Measurements from ENCODE around the gene HDHD2.
"Not testable (repeated sequence)": the region's sequence is repeated elsewhere in the genome, so short reads cannot be mapped to it uniquely, and the experiment has no call there.

HDHD2 gene

DNA sequence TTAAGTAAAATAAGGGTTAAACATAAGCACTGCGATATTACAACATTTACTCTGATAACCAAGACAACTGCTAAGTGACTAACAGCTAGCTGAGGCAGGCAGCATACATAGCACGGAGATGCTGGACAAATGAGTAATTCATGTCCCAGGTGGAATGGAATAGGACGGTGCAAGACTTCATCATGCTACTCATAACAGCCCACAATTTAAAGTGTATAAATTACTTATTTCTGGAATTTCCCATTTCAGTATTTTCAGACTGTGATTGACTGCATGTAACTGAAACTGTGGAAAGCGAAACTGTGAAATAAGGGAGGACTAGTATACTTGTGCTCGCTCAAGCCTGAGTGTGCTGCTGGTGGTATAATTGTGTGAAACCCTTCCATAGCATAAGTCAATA lies 12.9 kb upstream of the HDHD2 start:
- Histone ChIP-seq H3K27ac (replicated peaks) (no peak overlapping the region), H3K4me3 (replicated peaks; ENCODE audit: insufficient read depth, low read length) (no peak overlapping the region), H3K27me3 (ENCODE audit: insufficient read depth, poor library complexity, severe bottlenecking) (no peaks in the 10 kb centered on the region)
- no peak for DNase-seq (ENCODE audit: low read depth in 1 of 2, low spot score in 1 of 2)
- no peak for TF ChIP-seq POLR2AphosphoS5 (IDR thresholded peaks at IDR 0.05; ENCODE audit: low read depth)
- TF ChIP-seq, protein P1, sequence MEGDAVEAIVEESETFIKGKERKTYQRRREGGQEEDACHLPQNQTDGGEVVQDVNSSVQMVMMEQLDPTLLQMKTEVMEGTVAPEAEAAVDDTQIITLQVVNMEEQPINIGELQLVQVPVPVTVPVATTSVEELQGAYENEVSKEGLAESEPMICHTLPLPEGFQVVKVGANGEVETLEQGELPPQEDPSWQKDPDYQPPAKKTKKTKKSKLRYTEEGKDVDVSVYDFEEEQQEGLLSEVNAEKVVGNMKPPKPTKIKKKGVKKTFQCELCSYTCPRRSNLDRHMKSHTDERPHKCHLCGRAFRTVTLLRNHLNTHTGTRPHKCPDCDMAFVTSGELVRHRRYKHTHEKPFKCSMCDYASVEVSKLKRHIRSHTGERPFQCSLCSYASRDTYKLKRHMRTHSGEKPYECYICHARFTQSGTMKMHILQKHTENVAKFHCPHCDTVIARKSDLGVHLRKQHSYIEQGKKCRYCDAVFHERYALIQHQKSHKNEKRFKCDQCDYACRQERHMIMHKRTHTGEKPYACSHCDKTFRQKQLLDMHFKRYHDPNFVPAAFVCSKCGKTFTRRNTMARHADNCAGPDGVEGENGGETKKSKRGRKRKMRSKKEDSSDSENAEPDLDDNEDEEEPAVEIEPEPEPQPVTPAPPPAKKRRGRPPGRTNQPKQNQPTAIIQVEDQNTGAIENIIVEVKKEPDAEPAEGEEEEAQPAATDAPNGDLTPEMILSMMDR (IDR thresholded peaks at IDR 0.05; ENCODE audit: insufficient read depth, low read length), result no peak
- TF ChIP-seq, protein P2, sequence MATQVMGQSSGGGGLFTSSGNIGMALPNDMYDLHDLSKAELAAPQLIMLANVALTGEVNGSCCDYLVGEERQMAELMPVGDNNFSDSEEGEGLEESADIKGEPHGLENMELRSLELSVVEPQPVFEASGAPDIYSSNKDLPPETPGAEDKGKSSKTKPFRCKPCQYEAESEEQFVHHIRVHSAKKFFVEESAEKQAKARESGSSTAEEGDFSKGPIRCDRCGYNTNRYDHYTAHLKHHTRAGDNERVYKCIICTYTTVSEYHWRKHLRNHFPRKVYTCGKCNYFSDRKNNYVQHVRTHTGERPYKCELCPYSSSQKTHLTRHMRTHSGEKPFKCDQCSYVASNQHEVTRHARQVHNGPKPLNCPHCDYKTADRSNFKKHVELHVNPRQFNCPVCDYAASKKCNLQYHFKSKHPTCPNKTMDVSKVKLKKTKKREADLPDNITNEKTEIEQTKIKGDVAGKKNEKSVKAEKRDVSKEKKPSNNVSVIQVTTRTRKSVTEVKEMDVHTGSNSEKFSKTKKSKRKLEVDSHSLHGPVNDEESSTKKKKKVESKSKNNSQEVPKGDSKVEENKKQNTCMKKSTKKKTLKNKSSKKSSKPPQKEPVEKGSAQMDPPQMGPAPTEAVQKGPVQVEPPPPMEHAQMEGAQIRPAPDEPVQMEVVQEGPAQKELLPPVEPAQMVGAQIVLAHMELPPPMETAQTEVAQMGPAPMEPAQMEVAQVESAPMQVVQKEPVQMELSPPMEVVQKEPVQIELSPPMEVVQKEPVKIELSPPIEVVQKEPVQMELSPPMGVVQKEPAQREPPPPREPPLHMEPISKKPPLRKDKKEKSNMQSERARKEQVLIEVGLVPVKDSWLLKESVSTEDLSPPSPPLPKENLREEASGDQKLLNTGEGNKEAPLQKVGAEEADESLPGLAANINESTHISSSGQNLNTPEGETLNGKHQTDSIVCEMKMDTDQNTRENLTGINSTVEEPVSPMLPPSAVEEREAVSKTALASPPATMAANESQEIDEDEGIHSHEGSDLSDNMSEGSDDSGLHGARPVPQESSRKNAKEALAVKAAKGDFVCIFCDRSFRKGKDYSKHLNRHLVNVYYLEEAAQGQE (IDR thresholded peaks at IDR 0.05; ENCODE audit: insufficient replicate concordance, low read depth), result no peak
- TF ChIP-seq GABPA (IDR thresholded peaks at IDR 0.05; ENCODE audit: low read depth), result no peak
- no peak for TF ChIP-seq SPI1 (IDR thresholded peaks at IDR 0.05; ENCODE audit: borderline replicate concordance, low read depth)

DNA sequence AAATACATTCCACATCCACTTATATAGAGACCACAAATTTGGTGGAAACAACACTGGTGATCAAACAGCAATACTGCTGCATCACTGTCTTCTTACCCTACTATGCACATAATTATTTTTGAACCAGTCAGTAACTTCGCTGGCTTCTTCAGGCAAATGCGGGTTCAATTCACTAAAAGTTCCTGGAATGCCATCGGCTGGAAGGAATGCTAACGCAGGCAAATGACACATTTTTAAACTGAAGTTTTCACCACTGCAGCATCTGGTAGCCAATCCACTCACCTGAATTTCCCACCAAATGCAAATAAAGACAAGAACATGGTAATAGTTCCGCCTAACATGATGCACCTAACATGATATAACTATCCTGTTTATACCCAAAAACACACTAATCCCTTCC lies 10.0 kb upstream of the HDHD2 start:
- TF ChIP-seq, protein P1 (IDR thresholded peaks at IDR 0.05; ENCODE audit: insufficient read depth, low read length), result no peak
- no peak for TF ChIP-seq SPI1 (IDR thresholded peaks at IDR 0.05; ENCODE audit: borderline replicate concordance, low read depth)
- TF ChIP-seq, protein P2 (IDR thresholded peaks at IDR 0.05; ENCODE audit: insufficient replicate concordance, low read depth), result no peak
- no peak for TF ChIP-seq GABPA (IDR thresholded peaks at IDR 0.05; ENCODE audit: low read depth)
- TF ChIP-seq POLR2AphosphoS5 (IDR thresholded peaks at IDR 0.05; ENCODE audit: low read depth), result no peak
- Histone ChIP-seq H3K4me3 (replicated peaks; ENCODE audit: insufficient read depth, low read length) (no peak overlapping the region), H3K27me3 (ENCODE audit: insufficient read depth, poor library complexity, severe bottlenecking) (no peaks in the 10 kb centered on the region), H3K27ac (replicated peaks) (no peak overlapping the region)
- DNase-seq (ENCODE audit: low read depth in 1 of 2, low spot score in 1 of 2), result no peak

DNA sequence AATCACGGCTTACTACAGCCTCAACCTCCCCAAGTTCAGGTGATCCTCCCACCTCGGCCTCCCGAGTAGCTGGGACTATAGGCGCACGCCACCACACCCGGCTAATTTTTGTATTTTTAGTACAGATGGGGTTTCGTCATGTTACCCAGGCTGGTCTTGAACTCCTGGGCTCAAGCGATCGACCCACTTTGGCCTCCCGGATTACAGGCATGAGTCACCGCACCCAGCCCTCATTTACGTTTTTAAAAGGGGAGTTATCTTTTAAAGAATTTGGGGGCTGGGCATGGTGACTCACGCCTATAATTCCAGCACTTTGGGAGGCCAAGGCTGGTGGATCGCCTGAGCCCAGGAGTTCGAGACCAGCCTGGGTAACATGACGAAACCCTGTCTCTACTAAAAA lies 8.1 kb upstream of the HDHD2 start:
- H3K27ac ChIP-seq (replicated peaks); H3K4me3 ChIP-seq (replicated peaks; ENCODE audit: insufficient read depth, low read length); DNase-seq (ENCODE audit: low read depth in 1 of 2, low spot score in 1 of 2); H3K27me3 ChIP-seq (ENCODE audit: insufficient read depth, poor library complexity, severe bottlenecking): not testable (repeated sequence)

DNA sequence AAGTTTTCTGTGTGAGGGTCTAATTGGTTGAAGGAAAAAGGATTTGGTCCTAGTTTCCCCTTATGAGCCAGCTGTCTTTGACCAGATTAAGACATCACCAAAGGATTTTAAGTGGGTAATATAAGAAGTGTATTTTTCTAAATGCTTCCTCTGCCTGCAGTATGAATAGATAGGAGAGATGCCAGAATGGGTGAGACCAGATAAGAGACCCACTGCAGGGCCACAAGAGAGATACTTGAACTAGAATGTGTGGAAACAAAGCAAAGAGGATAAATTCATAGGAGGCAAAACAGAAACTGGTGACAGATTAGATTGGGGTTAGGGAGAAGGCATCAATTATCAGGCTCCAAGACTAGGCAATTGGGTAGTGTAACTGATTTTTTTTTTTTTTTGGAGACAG lies 1.1 kb upstream of the HDHD2 start:
- Histone ChIP-seq H3K27me3 (ENCODE audit: insufficient read depth, poor library complexity, severe bottlenecking) (no peaks in the 10 kb centered on the region), H3K27ac (replicated peaks) (peak overlapping the region; percentile 87; the same call in 1 of the 2 replicates), H3K4me3 (replicated peaks; ENCODE audit: insufficient read depth, low read length) (no peak overlapping the region)
- TF ChIP-seq, protein P2 (IDR thresholded peaks at IDR 0.05; ENCODE audit: insufficient replicate concordance, low read depth), result no peak
- no peak for TF ChIP-seq GABPA (IDR thresholded peaks at IDR 0.05; ENCODE audit: low read depth)
- no peak for TF ChIP-seq SPI1 (IDR thresholded peaks at IDR 0.05; ENCODE audit: borderline replicate concordance, low read depth)
- TF ChIP-seq, protein P1 (IDR thresholded peaks at IDR 0.05; ENCODE audit: insufficient read depth, low read length), result no peak
- no peak for TF ChIP-seq POLR2AphosphoS5 (IDR thresholded peaks at IDR 0.05; ENCODE audit: low read depth)
- DNase-seq (ENCODE audit: low read depth in 1 of 2, low spot score in 1 of 2), result no peak
